HL-60/S4 treated with phorbol 12-myristate 13-acetate at 8.2 ng/mL for 4 days and 3 days (cell line): ENCODE measurements around the gene COMTD1.

Source experiments
- in situ Hi-C: fragments of 300-500 bp; cut with MboI; formaldehyde crosslinking; loops from 2 replicates; pipeline ENCODE4 v1.15.0; 2022; ENCODE audit warnings: low sequenced_read_pairs

COMTD1 gene

GRCh38 chr10:75235375-75236177 lies at the start of gene COMTD1:
TSS of gene COMTD1 (minus strand) at chr10:75235957. CDS start at chr10:75235928, 29 bp downstream.
- in situ Hi-C loops = loop anchor here (25.0 kb wide), 1 partner anchor 973 kb away; no protein-coding TSS in a partner anchor

- in situ Hi-C loops = no loop called here
Observed at GRCh38 chr10:75283671-75284470, 48.1 kb upstream of the COMTD1 start.

- in situ Hi-C loops = no loop called here
Observed at GRCh38 chr10:75283078-75283670, 47.4 kb upstream of the COMTD1 start.

GRCh38 chr10:75281974-75282373 lies 46.2 kb upstream of the COMTD1 start:
- in situ Hi-C loops = no loop called here

- in situ Hi-C loops = no loop called here
Observed at GRCh38 chr10:75280236-75280635, 44.5 kb upstream of the COMTD1 start.

- in situ Hi-C loops = no loop called here
Observed at GRCh38 chr10:75276069-75276872, 40.5 kb upstream of the COMTD1 start.

- in situ Hi-C loops = no loop called here
Observed at GRCh38 chr10:75272896-75273295, 37.1 kb upstream of the COMTD1 start.

GRCh38 chr10:75272094-75272493 lies 36.3 kb upstream of the COMTD1 start:
- in situ Hi-C loops = no loop called here

- in situ Hi-C loops = no loop called here
Observed at GRCh38 chr10:75269605-75270004, 33.8 kb upstream of the COMTD1 start.

GRCh38 chr10:75266945-75267344 lies 31.2 kb upstream of the COMTD1 start:
- in situ Hi-C loops = no loop called here

GRCh38 chr10:75265856-75266255 lies 30.1 kb upstream of the COMTD1 start:
- in situ Hi-C loops = no loop called here

- in situ Hi-C loops = no loop called here
Observed at GRCh38 chr10:75263806-75264205, 28.0 kb upstream of the COMTD1 start.

- in situ Hi-C loops = no loop called here
Observed at GRCh38 chr10:75261813-75262705, 26.3 kb upstream of the COMTD1 start.

- in situ Hi-C loops = no loop called here
Observed at GRCh38 chr10:75260990-75261389, 25.2 kb upstream of the COMTD1 start.

GRCh38 chr10:75254739-75255138 lies 19.0 kb upstream of the COMTD1 start:
- in situ Hi-C loops = no loop called here

GRCh38 chr10:75253281-75254220 lies 17.8 kb upstream of the COMTD1 start:
- in situ Hi-C loops = no loop called here

GRCh38 chr10:75250934-75251333 lies 15.2 kb upstream of the COMTD1 start:
- in situ Hi-C loops = no loop called here

- in situ Hi-C loops = loop anchor here (25.0 kb wide), 1 partner anchor 985 kb away; no protein-coding TSS in a partner anchor
Observed at GRCh38 chr10:75247797-75248196, 12.0 kb upstream of the COMTD1 start.
